Hepatocyte (in vitro differentiated cells): ENCODE data around the gene SOX14.

Source experiments
- CTCF ChIP-seq: fragments of 200-600 bp; sonication (generic); IDR thresholded peaks from 2 replicates; pipeline ENCODE4 v1.5.1; 2016; ENCODE audit warnings: antibody characterized with exemption, mild to moderate bottlenecking; ENCODE audit not compliant: poor library complexity
- EZH2 ChIP-seq: fragments of 200-600 bp; sonication (generic); IDR thresholded peaks from 2 replicates; pipeline ENCODE4 v1.6.1; 2016; ENCODE audit warnings: antibody characterized with exemption, mild to moderate bottlenecking, borderline replicate concordance

DNA sequence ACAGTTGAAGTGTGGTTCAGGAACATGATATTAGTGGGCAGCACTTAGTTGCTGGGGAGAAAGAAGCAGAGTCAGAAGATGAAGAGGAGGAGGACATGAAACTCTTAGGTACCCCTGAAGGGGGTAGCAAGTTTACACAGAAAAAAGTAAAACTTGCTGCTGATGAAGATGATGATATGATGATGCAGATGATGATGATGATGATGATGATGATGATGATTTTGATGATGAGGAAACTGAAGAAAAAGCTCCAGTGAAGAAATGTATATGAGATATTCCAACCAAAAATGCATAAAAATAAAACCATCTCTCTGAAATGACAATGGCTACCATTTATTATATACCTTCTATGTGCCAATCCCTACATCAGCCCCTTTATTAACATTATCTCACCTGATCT lies 39.9 kb upstream of the SOX14 start:
- TF ChIP-seq EZH2 (no peak), CTCF (no peak)
